GM19193 (cell line): ENCODE data around the gene DIP2C.

Source experiments
- POLR2A ChIP-seq: IDR thresholded peaks from 4 replicates; pipeline ENCODE4 v1.6.1; 2011; ENCODE audit not compliant: insufficient read depth, insufficient read length; ENCODE audit errors: extremely low read depth

The DIP2C gene

GRCh38 chr10:660413-660969 is 29.0 kb downstream of the DIP2C start:
- TF ChIP-seq POLR2A = no peak

- TF ChIP-seq POLR2A = no peak
Observed at GRCh38 chr10:659688-660141, 29.8 kb downstream of the DIP2C start.

DNA sequence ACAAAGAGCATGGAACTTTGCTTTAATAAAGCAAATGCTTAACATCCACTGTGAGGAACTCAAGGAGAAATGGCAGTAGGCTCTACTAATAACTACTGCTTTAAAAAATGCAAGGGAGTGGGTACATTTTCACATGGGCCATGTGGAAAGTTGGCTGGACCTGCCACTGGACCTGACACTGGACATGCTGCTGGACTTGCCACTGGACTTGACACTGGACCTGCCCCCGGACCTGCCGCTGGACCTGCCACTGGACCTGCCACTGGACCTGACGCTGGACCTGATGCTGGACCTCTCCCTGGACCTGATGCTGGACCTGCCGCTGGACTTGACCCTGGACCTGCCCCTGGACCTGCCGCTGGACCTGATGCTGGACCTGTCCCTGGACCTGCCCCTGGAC is 32.6 kb downstream of the DIP2C start:
- no peak for TF ChIP-seq POLR2A

- TF ChIP-seq POLR2A = no peak
Observed at GRCh38 chr10:655184-655583, 34.3 kb downstream of the DIP2C start.

DNA sequence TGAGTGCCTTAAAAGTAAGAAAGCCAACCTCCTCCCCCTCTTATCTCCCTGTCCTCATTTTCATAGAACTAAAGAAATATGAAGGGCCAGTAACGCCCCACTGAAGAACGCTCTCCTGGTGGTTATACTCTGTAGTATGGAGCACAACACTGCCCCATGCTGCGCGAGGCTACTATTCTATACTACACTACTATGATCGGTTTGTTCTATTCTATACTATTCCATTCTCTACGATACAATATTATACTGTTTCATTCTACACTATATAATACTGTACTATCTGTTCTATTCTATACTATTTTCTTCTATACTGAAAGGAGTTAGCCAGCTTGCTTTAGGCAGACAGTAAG is 34.8 kb downstream of the DIP2C start:
- TF ChIP-seq POLR2A = no peak

DNA sequence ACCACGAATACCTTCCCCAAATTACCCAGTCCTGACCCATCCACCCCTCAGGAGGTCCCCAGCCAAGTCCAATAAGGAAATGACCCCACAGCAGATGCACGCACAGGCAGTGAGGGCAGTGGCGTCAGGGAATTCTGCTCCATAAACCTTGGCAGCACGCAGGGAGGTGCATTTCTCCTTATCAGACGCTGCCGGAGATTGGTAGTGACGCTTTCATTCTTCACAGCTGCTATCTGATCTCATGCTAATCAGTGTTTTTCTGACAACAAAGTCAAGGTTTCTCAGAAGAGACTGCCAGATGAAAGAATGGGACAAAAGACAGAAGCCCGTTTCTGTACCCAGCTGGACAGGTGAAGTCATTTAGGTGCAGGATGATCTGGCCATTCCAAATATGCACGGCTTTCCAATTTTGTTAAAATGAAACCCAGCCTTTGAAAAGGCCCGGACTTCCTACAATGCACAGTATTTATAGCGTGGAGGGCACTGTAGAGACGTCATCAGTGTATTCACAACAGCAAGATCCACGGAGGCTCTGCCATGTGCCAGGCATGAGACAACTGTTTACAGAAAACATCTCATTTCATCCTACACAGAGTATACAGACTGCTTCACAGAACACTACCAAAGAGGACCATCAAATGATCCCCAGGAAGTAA is 35.3 kb downstream of the DIP2C start:
- TF ChIP-seq POLR2A = no peak

DNA sequence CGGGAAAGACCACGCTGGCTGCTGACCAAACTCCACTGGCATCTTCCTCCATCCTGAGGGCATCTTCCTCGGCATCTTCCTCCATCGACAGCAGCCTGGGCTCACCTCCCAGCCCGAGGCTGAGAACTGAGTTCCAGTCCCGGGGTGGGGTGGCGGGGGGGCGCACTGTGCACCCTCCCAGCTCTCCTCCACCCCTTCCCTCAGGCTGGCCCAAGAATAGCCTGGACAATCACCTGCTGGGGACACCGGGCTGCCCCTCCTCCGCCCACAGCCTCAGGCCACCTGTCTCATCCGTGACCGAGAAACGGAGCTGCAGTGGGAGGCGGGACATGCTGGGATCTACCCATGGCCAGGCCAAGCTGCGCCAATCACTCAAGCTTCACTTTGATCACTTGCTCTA is 37.2 kb downstream of the DIP2C start:
- TF ChIP-seq POLR2A = no peak

DNA sequence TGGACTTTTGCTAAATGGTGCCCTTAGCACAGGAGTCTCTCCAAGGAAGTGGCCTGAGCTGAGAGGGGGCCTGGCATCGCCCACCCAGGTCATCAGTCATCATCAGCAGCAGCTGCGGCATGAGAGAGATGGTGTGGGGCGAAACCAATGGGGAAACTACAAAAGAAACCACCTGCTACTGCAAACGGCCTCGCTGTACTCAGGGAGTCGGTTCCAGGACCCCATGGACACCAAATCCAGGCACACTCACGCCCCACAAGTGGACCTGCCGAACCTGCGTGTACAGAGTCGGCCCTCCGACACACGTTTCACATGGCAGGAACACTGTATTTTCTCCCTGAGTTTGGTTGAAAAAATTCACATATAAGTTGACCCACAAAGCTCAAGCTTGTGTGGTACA is 37.8 kb downstream of the DIP2C start:
- no peak for TF ChIP-seq POLR2A

GRCh38 chr10:650886-651615 is 38.4 kb downstream of the DIP2C start:
- no peak for TF ChIP-seq POLR2A

DNA sequence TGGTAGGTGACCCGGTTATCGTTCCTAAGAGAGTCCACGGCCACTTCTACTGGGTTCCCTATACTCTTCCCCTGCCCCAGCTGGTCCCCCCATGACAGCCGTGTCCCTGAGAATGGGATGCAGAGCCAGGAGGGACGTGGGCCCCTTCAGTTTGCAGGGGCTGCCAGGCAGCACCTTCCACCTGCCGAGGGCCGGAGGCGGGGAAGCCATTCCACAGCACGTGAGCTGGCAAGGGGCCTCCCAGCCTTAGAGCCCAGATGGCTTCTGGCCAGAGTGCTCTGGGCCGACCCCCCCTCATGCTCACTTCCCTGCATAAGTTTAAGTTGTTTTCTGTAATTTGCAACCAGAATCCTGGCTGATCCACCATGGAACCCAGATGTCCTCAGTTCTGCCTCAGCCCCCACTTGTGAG is 39.0 kb downstream of the DIP2C start:
- TF ChIP-seq POLR2A = no peak

DNA sequence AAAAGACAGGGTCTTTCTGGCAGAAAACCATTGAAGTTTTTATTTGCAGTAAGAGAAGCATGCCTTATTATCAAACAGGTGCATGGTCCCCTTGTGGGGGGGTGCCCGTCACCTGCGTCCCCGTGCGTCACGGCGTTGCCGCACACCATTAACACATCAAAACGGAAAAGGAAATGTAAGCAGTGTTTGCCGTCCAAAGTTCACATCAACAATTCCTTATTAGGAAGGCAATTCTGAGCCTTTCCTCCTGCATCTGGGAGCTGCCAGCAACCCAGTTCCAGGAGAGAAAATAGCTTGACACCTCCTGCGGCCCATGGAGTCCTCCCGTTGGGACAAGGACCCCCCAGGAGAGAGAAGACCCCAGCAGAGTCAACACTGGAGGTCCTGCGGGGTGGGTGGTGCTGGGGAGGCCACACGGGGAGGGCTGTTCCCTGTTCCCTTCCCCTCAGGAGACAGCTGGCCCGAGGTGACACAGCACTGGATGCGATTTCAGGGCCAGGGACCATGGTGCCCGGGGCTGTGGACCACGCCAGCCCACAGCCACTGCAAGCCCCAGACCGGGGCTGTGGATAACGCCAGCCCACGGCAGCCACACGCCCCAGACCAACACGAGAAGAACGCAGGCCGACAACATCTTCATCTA is 39.5 kb downstream of the DIP2C start:
- TF ChIP-seq POLR2A = no peak

GRCh38 chr10:649445-649797 is 40.0 kb downstream of the DIP2C start:
- no peak for TF ChIP-seq POLR2A

DNA sequence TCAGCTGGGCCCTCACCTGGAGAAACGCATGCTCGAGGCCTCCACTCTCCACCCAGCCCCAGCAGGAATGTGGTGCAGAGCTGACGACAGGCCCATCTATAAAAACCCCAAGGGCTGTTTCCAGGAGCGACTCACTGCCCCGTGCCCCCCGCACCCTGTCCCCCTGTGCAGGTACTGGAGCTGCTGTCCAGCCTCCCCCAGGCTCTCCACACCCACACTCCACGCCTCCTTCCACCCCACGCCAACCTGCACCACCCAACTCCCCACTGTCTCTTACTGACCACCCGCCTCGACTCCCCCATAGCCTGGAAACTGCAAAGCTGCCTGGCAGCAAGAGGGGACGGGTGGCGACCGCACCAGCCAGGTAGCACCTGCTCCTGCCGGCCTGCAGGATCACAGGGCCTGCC is 43.3 kb downstream of the DIP2C start:
- TF ChIP-seq POLR2A = no peak

DNA sequence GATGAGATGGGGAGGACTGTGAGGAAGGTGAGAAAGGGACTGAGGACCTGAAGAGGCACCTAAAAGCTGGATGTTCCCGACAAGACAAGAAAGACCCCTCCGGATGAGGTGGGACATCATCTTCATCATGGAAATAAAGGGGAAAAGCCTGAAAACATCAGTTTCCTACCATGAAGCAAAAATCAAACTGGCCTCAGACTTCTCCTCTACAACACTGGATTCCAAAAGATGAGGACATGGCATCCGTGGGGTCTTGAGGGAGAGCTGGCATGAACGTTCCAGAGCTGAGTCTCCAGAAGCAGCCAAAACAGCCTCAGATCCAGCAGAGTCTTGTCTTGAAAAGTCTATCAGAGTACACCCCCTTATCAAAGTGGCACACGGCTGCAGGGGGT is 44.5 kb downstream of the DIP2C start:
- TF ChIP-seq POLR2A = no peak

GRCh38 chr10:644076-644942 is 45.2 kb downstream of the DIP2C start:
- no peak for TF ChIP-seq POLR2A
